Duodenal mucosa (tissue), 2 donors: ENCODE results near the gene PCED1A.

Source experiments
- H3K27ac ChIP-seq: one replicate; pipeline ENCODE4 v1.7.0; 2013; ENCODE audit warnings: low read depth, low read length
- H3K27me3 ChIP-seq, 2 donors: one replicate each; pipeline ENCODE4 v1.7.0; 2013; ENCODE audit warnings: low read length in 2 of 2, control low read depth in 1 of 2; ENCODE audit not compliant: insufficient read depth in 2 of 2, control insufficient read depth in 1 of 2
- H3K36me3 ChIP-seq, 2 donors: one replicate each; pipeline ENCODE4 v1.7.0; 2013; ENCODE audit warnings: low read length in 2 of 2, control low read depth in 1 of 2; ENCODE audit not compliant: insufficient read depth in 2 of 2, control insufficient read depth in 1 of 2
- H3K4me1 ChIP-seq, 2 donors: one replicate each; pipeline ENCODE4 v1.7.0; 2013; ENCODE audit warnings: low read length in 2 of 2, control low read depth in 1 of 2; ENCODE audit not compliant: insufficient read depth in 2 of 2, control insufficient read depth in 1 of 2
- H3K4me3 ChIP-seq, 2 donors: one replicate each; pipeline ENCODE4 v1.7.0; 2013; ENCODE audit warnings: low read length in 2 of 2, low read depth in 1 of 2
- H3K9ac ChIP-seq, 2 donors: one replicate each; pipeline ENCODE4 v1.7.0; 2013; ENCODE audit warnings: low read length in 2 of 2, low read depth in 1 of 2
- H3K9me3 ChIP-seq, 2 donors: one replicate each; pipeline ENCODE4 v1.7.0; 2013; ENCODE audit warnings: low read length in 2 of 2, control low read depth in 1 of 2; ENCODE audit not compliant: control insufficient read depth in 1 of 2

PCED1A gene, protein sequence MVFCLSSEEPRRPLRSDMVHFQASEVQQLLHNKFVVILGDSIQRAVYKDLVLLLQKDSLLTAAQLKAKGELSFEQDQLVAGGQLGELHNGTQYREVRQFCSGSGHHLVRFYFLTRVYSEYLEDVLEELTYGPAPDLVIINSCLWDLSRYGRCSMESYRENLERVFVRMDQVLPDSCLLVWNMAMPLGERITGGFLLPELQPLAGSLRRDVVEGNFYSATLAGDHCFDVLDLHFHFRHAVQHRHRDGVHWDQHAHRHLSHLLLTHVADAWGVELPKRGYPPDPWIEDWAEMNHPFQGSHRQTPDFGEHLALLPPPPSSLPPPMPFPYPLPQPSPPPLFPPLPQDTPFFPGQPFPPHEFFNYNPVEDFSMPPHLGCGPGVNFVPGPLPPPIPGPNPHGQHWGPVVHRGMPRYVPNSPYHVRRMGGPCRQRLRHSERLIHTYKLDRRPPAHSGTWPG

DNA sequence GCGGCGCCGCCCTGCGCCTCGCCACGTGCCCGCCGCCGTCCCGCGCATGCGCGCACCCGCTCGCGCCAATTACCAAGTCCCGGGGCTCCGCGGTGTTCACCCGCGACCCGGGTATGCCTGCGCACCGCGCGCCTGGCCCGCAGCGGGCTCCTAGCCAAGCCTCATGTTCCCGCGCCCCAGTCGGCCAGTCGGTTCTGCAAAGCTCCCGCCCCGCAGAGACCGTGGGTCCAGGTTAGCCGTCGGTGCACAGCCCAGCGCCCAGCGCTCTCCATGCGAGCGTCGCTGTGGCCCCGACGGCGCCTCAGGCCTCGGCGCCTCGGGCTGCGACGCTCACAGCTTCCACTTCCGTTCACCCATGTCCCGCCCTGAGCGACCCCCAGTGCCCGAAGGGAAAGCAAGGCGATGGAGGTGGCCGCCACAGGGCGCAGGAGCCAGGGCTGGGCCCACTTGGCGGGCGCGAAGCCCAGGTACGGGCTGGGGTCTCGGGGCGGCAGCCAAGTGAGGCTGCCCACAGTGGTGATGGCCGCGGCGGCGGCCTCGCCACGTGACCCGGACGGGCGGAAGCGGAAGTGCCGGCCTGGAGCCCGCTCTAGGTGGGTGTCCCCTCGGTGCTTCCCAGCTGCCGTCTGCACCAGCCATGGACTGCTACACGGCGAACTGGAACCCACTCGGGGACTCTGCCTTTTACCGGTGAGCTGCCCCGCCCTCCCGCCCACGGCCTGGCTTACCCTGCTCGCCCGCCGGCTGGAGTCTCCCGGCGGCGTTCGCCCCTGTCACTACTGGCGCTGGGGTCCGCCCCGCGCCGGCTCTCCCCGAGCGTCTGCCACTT, at the start of gene PCED1A, which contains the start of gene VPS16:
Gene PCED1A (minus strand): TSS at position 518 of the 829 bp plus-strand sequence. CDS start 743 bp downstream, outside the sequence.
Gene VPS16 (plus strand): TSS at position 608 of the 829 bp plus-strand sequence. CDS start 30 bp downstream, at position 638.
- Histone ChIP-seq H3K27me3 (no peaks in the 10 kb centered on the region), H3K36me3 (peaks cover 0 to 3% of the 10 kb centered on the region in 2 donors), H3K4me1 (peaks cover 12 to 16% of the 10 kb centered on the region in 2 donors), H3K27ac (peak within 1 kb of the TSS; percentile 85), H3K9ac (peak within 1 kb of the TSS; percentile 78 to 80), H3K4me3 (peak within 1 kb of the TSS; percentile 79 to 91), H3K9me3 (no peaks in the 10 kb centered on the region)

DNA sequence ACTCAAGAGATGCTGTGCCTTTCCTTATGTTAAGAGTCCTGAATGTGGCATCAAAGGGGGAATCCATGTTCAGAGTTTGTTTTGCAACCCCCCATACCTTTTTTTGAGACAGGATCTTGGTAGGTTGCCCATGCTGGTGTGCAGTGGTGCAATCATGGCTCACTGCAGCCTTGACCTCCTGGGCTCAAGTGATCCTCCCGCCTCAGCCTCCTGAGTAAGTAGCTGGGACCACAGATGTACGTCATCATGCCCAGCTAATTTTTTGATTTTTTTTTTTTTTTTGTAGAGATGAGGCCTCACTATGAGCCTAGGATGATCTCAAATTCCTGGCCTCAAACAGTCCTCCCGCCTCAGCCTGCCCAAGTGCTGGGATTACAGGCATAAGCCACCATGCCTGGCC, 49.3 kb upstream of the PCED1A start:
- Histone ChIP-seq H3K4me3 (no peak overlapping the region), H3K9me3 (no peaks in the 10 kb centered on the region), H3K27ac (no peak overlapping the region), H3K9ac (no peak overlapping the region), H3K36me3 (no peaks in the 10 kb centered on the region), H3K4me1 (peaks cover 0 to 6% of the 10 kb centered on the region in 2 donors), H3K27me3 (no peaks in the 10 kb centered on the region)

DNA sequence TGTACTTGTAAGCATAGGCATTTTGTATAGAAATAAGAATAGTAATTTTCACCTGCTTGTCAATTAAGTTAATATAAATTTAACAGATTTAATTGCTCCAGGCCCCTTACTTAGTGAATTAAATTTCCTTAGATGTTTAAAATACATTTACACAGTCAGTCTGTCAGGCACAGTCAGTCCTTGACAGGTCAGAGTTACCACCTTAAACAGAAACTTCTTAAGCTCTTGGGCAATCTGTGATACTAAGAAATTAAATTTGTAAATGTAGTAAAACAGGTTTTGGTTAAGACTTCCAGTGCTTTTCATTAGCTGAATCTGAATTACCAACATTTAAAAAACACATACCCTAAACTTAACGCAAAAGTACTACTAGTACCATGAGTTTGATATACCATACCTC, 48.8 kb upstream of the PCED1A start:
- no peak overlapping the region for H3K9ac ChIP-seq
- H3K4me1 ChIP-seq: peaks cover 0 to 6% of the 10 kb centered on the region in 2 donors
- no peaks in the 10 kb centered on the region for H3K27me3 ChIP-seq
- no peak overlapping the region for H3K27ac ChIP-seq
- no peaks in the 10 kb centered on the region for H3K36me3 ChIP-seq
- H3K4me3 ChIP-seq: no peak overlapping the region
- H3K9me3 ChIP-seq: no peaks in the 10 kb centered on the region

DNA sequence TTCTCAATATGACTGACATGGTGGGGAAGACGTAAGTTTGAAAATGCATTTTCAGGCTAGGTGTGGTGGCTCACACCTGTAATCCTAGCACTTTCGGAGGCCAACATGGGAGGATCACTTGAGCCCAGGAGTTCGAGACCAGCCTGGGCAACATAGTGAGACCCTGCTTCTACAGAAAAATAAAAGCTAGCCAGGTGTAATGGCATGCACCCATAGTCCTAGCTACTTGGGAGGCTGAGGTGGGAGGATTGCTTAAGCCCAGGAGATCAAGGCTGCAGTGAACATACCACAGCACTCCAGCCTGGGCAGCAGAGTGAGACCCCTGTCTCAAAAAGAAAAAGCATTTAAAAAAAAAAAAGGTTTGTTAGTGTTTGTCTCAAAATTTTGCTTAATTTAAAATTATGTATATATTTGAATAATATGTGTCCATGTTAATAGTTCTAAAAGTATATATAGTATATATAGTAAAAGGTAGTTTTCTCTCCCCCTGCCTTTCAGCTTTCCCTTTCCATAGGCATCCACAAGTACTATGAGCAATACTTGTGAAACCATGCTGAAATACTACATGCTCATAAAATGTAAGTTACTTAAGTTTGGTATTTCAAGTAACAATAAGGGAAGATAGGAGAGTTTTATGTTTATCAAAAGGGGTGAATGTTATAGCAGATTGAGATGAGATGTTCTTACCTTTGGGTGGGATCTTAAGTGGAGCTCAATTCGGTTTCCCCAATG, 47.9 kb upstream of the PCED1A start:
- Histone ChIP-seq H3K4me1 (peaks cover 0 to 6% of the 10 kb centered on the region in 2 donors), H3K9me3 (no peaks in the 10 kb centered on the region), H3K27ac (no peak overlapping the region), H3K9ac (no peak overlapping the region), H3K36me3 (no peaks in the 10 kb centered on the region), H3K27me3 (no peaks in the 10 kb centered on the region), H3K4me3 (no peak overlapping the region)

DNA sequence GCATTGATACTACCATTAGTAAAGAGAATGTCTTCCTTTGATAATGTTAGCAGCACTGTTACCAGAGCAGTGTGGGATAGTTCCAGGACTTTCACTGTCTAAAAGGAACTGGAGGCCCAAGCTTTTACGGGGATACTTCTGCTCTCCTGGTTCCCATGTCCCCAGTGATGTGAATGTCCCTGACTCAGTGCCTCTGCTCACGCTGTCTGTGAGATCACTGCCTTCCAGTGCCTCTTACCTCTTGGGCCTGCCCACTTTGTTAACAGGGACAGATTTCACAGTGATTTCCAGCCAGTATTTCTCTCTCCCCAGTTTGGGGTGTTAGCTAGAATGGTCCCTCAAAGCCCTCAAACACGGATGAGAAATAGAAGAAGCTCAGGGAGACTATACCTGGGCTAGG, 47.3 kb upstream of the PCED1A start:
- H3K9ac ChIP-seq: no peak overlapping the region
- no peak overlapping the region for H3K4me3 ChIP-seq
- H3K4me1 ChIP-seq: peaks cover 0 to 6% of the 10 kb centered on the region in 2 donors
- H3K9me3 ChIP-seq: no peaks in the 10 kb centered on the region
- H3K36me3 ChIP-seq: no peaks in the 10 kb centered on the region
- no peaks in the 10 kb centered on the region for H3K27me3 ChIP-seq
- no peak overlapping the region for H3K27ac ChIP-seq

DNA sequence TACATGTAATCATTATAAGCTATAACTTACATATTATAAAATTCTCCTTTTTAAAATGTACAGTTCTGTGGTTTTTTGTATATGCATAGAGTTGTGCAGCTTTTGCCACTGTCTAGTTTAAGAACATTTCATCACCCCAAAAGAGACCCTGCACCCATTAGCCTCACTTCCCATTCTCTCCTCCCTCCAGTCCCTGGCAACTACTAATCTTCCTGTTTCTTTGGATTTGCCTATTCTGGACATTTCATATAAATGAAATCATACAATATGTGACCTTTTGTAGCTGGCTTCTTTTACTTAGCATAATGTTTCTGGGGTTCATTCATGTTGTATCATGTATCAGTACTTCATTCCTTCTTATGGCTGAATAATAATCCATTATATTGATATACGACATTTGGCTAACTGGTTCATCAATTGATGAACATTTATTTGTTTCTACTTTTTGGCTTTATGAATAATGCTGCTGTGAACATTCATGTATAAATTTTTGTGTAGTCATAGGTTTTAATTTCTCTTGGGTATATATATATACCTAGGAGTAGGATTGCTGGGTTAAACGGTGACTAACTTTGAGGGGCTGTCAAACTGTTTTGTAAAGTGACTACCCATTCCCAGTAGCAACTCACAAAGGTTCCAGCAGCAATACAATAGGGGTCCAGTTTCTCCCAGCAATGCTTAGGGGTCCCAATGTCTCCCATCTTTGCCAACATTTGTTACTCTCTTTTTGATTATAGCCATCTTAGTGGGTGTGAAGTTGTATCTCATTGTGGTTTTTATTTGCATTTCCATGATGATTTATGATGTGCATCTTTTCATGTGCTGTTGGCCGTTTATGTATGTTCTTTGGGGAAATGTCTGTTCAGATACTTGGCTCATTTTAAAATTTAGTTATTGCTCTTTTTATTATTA, 43.5 kb upstream of the PCED1A start:
- H3K4me1 ChIP-seq: peaks cover 0 to 4% of the 10 kb centered on the region in 2 donors
- H3K27me3 ChIP-seq: no peaks in the 10 kb centered on the region
- H3K4me3 ChIP-seq: no peak overlapping the region
- H3K36me3 ChIP-seq: no peaks in the 10 kb centered on the region
- no peak overlapping the region for H3K9ac ChIP-seq
- H3K9me3 ChIP-seq: no peaks in the 10 kb centered on the region
- no peak overlapping the region for H3K27ac ChIP-seq

DNA sequence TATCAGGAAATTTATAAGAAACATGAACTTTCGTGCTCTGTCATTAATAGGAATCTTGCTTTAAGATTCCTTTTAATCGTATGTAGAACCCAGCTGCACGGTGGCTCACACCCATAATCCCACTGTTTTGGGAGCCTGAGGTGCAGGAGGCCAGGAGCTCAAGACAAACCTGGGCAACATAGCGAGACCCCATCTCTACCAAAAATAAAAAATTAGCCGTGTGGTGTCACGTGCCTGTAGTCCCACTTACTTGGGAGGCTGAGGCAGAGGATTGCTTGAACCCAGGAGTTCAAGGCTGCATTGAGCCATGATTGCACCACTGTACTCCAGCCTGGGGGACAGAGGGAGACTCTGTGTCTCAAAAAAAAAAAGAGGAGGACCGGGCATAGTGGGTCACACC, 40.2 kb upstream of the PCED1A start:
- Histone ChIP-seq H3K27ac (no peak overlapping the region), H3K27me3 (no peaks in the 10 kb centered on the region), H3K4me3 (no peak overlapping the region), H3K9ac (no peak overlapping the region), H3K9me3 (no peaks in the 10 kb centered on the region), H3K36me3 (no peaks in the 10 kb centered on the region), H3K4me1 (peaks cover 2 to 12% of the 10 kb centered on the region in 2 donors)

DNA sequence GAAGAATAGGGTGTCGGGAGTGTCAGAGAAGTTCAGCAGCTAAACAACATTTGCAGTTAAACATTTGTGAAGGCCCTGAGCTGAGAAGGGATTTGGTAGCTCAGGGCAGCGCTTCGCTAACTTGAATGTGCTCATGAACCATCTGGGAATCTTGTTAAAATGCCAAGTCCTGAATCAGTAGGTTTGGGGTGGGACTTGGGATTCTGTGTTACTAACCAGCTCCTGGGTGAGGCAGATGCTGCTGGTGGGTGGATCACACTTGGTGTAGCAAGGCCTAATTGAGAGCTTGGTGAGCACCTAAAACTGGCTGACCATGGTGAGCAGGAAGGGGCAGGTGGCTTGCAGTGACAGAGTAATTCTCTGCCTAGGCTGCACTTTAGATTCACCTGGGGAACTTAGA, 38.7 kb upstream of the PCED1A start:
- Histone ChIP-seq H3K4me1 (peaks cover 17 to 25% of the 10 kb centered on the region in 2 donors), H3K27ac (no peak overlapping the region), H3K4me3 (no peak overlapping the region), H3K36me3 (no peaks in the 10 kb centered on the region), H3K9ac (no peak overlapping the region), H3K9me3 (no peaks in the 10 kb centered on the region), H3K27me3 (no peaks in the 10 kb centered on the region)

DNA sequence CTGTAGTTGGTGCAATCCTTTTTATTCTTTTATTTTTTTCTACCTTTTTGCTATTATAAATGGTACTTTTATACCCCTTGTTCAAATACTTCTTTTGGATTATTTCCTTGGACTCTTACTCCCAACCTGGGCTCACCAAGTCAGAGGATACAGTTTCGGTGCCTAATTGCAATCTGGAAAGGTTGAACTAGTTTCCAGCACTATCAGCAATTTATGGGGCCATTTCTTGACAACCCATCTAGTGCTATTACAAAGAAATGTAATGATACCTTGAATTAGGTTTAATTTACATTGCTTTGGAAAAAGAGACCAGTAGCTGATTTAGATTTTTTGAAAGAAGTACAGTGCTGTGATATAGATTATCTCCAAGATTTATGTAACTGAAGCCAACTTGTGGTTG, 38.1 kb upstream of the PCED1A start:
- H3K27ac ChIP-seq: no peak overlapping the region
- H3K9ac ChIP-seq: no peak overlapping the region
- H3K4me3 ChIP-seq: no peak overlapping the region
- no peaks in the 10 kb centered on the region for H3K36me3 ChIP-seq
- H3K27me3 ChIP-seq: no peaks in the 10 kb centered on the region
- H3K4me1 ChIP-seq: peaks cover 19 to 25% of the 10 kb centered on the region in 2 donors
- no peaks in the 10 kb centered on the region for H3K9me3 ChIP-seq
